Embryonic facial prominence (tissue), 1 donor: ENCODE results near the gene METTL17.
"Not testable (repeated sequence)": the region's sequence is repeated elsewhere in the genome, so short reads cannot be mapped to it uniquely, and the experiment has no call there.

ENCODE experiments used
- DNase-seq: peaks from one replicate; pipeline ENCODE4 v3.0.0-alpha.2; 2016; ENCODE audit errors: extremely low spot score

METTL17 gene

GRCh38 chr14:20997115-20997514 lies 7.3 kb downstream of the METTL17 start:
- DNase-seq = no peak

- DNase-seq = no peak
These were observed 7.8 kb downstream of the METTL17 start for GRCh38 chr14:20997564-20997963.

- no peak for DNase-seq
These were observed 8.4 kb downstream of the METTL17 start for GRCh38 chr14:20998139-20998538.

GRCh38 chr14:20998674-20999366 lies 9.0 kb downstream of the METTL17 start, which contains the start of gene SLC39A2:
TSS of gene SLC39A2 (plus strand) at chr14:20999293. CDS start at chr14:20999447, 154 bp downstream.
- DNase-seq = no peak

GRCh38 chr14:20999591-20999990 lies 9.8 kb downstream of the METTL17 start:
- no peak for DNase-seq

GRCh38 chr14:21001218-21001617 lies 11.4 kb downstream of the METTL17 start:
- no peak for DNase-seq

GRCh38 chr14:21003788-21004346 lies 14.1 kb downstream of the METTL17 start:
- DNase-seq = no peak

GRCh38 chr14:21009721-21010120 lies 19.9 kb downstream of the METTL17 start:
- DNase-seq = not testable (repeated sequence)

GRCh38 chr14:21011136-21011535 lies 21.4 kb downstream of the METTL17 start:
- DNase-seq = no peak

- peak; percentile 66 for DNase-seq
These were observed 25.0 kb downstream of the METTL17 start for GRCh38 chr14:21014761-21015190.

GRCh38 chr14:21015312-21015711 lies 25.5 kb downstream of the METTL17 start:
- no peak for DNase-seq

- no peak for DNase-seq
These were observed 26.8 kb downstream of the METTL17 start for GRCh38 chr14:21016413-21017190.

GRCh38 chr14:21017528-21018245 lies 27.9 kb downstream of the METTL17 start:
- DNase-seq = no peak

GRCh38 chr14:21018286-21018685 lies 28.5 kb downstream of the METTL17 start:
- no peak for DNase-seq

- no peak for DNase-seq
These were observed 29.0 kb downstream of the METTL17 start for GRCh38 chr14:21018781-21019180.

- no peak for DNase-seq
These were observed 29.6 kb downstream of the METTL17 start for GRCh38 chr14:21019366-21019765.

GRCh38 chr14:21020977-21021545 lies 31.3 kb downstream of the METTL17 start:
- no peak for DNase-seq

GRCh38 chr14:21022686-21023085 lies 32.9 kb downstream of the METTL17 start:
- DNase-seq = no peak

GRCh38 chr14:21023174-21023573 lies 33.4 kb downstream of the METTL17 start:
- no peak for DNase-seq

- DNase-seq = no peak
These were observed 34.2 kb downstream of the METTL17 start for GRCh38 chr14:21023817-21024584.
